GM19328 (cell line): ENCODE results near the gene KCNIP4.

Experiments
- ATAC-seq: cut with Tn5 transposase; IDR thresholded peaks from one replicate; pipeline ENCODE4 v1.9.1; 2021; ENCODE audit warnings: mild to moderate bottlenecking, moderate library complexity; ENCODE audit not compliant: unreplicated experiment

Gene KCNIP4

DNA sequence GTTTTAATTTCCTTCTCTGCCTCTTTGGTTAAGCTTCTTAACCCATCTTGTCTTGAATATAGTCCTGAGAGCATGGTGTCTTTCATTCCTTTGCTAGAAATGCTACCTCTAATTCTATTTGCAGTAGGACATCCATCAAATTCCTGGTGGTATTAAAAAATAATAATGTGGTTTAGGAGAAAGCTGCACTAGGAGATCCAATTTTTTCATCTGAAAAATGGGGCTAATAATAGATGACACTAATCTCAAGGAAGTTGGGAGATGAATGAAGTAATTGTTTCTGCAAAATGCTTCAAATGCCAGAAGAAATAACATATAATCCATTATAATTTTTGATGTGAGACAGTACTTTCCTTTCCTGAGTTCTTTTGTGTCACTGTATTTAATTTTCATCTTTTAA lies 1053.4 kb downstream of the KCNIP4 start:
- ATAC-seq = no peak

- no peak for ATAC-seq
Observed at GRCh38 chr4:20890761-20891160, 1057.8 kb downstream of the KCNIP4 start.

DNA sequence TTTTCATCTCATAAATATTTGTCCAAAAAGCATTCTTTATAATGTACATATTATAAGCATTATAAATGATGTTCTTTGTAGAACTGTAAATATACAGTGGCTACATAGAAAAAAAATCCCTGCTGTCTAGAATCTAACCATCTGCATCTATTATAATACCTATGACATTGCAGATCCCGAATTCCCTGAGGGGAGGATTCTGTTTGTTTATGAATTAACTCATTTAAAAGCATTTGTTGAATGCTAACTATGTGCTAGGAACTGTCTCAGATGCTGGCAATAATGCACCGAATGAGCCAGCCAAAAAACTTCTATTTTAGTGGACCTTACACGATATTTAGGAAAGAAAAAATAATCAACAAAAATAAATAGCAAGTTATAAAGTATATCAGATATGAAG lies 1058.7 kb downstream of the KCNIP4 start:
- no peak for ATAC-seq

DNA sequence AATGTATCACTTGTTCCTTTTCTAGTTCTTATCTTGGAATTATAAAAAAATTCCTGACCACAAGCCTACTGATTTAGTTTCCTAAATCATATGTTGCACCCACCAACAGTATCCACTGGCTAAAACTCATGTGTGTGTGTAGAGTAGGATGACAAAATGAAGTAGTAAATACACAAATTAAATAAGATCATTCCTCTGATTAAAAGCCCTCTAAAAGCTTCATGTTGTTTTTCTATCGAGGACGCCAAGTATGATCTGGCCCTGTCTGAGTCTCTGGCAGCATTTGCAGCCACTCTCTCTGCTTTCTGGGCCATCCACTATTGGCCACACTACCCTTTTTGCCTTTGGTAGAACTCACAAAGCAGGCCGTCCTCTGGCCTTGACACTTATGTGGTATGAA lies 1064.9 kb downstream of the KCNIP4 start:
- no peak for ATAC-seq

GRCh38 chr4:20883231-20883630 lies 1065.3 kb downstream of the KCNIP4 start:
- ATAC-seq = no peak

DNA sequence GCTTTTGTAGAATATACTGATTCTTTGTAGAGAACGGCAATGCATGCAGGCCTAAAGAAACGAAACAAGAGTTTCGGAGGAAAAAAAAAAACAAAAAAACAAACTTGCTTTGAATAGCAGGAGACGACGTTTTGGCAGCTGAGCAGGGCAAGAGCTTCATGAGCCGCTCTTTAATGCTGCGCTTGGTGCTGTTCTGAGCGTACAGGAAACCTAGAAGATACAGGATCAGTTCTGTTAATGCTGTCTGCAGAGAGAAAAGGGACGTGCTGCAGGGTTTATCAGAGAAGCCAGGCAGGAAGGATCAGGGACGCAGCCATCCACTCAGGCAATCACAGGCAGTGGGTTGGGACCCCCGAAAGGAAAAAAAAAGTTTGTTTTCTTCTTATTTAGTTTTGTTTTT lies 1066.1 kb downstream of the KCNIP4 start:
- no peak for ATAC-seq

DNA sequence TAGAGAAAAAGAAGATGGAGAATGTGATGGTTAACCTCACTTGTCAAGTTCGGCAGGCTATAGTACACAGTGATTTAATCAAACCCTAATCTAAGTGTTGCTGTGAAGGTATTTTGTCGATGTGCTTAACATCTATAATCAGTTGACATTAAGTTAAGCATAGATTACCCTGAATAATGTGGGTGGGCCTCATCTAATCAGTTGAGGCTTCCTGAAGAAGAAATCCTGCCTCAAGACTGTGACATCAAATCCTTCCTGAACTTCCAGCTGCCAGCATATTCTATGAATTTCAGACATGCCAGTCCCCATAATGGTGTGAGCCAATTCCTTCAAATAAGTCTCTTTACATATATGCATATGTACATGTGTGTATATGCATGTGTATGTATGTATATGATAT lies 1066.9 kb downstream of the KCNIP4 start:
- no peak for ATAC-seq

DNA sequence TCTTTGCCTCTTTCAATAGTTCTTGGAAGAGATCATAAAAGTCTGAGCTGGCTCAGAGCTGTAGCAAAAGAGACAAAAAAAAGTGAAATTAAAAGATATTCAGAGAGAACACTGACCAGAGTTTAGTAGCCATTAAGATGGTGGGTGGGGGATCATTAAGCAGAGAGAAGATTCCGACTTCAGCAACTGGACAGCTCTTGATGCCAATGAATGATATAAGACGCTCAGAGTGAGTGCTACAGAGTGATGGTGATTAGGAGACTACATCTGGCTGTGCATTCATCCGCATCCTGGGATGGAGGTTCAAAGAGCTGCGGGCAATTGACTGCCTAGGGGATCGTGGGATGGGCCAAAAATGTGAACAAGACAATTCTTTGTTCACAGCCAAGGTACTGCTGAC lies 1069.8 kb downstream of the KCNIP4 start:
- ATAC-seq = no peak

DNA sequence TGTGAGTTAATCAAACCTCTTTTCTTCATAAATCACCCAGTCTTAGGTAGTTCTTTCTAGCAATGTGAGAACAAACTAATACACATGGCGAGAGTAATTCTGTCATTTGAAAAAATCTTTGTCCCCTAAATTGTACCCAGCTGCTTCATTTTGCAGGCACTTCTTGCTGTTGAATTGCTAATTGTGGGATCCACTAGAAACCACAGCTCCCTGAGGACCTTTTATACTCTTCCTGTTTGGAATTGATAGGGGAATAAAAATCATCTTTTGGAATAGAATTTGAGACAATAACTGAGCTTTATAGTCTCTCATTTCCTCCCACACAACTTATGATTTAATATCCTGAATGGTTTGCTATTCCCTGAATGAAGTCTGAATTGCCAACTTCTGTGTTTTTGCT lies 1078.1 kb downstream of the KCNIP4 start:
- no peak for ATAC-seq

GRCh38 chr4:20868108-20868507 lies 1080.5 kb downstream of the KCNIP4 start:
- no peak for ATAC-seq

DNA sequence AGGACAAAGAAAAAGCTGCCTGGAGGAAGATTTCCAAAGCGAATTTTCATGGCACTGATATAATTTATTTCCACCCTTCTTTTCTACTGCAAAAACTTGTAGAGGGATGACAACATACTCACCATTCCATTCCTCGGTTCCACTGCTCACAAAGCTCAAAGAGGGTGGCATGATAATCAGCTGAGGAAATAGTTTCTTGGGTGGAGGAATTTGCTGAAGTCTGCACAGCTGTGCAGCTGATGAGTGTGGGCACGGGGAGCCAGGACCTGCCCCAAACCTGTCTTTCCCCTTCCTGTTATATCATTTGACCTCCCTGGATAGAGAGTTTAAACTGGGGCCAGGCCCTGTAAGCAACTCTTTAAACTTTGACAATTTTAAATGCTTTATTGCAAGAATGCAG lies 1087.7 kb downstream of the KCNIP4 start:
- no peak for ATAC-seq

DNA sequence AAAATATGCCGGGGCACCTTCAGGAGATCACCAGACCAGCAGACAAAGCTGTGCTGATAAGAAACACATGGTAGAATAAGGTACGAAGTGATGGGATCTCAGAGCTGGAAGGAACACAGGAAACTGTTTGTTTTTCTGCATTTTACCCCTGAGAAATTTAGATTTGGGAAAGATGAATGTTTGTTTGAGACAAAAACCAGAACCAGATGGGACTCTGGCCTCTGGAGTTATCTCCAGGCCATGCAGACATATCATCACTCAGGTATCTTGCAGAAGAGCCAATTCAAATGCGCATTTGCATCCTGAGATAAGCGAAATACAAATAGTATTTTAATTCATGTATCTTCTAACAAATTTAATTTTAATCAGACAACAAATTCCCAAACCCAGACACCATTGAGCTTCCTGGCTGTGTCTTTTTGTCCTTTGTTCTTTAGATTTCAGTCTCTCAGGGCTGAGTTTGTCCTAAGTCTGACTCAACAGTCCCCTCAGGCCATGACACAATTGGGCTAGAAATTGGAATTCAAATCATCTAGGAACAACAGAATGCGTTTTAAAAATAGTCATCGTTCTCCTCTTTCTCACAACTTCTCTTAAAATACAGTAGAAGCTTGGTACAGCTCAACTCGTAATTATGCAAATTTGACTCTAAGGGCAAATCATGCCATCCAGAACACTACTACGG lies 1089.3 kb downstream of the KCNIP4 start:
- no peak for ATAC-seq

- no peak for ATAC-seq
Observed at GRCh38 chr4:20857081-20857480, 1091.5 kb downstream of the KCNIP4 start.

DNA sequence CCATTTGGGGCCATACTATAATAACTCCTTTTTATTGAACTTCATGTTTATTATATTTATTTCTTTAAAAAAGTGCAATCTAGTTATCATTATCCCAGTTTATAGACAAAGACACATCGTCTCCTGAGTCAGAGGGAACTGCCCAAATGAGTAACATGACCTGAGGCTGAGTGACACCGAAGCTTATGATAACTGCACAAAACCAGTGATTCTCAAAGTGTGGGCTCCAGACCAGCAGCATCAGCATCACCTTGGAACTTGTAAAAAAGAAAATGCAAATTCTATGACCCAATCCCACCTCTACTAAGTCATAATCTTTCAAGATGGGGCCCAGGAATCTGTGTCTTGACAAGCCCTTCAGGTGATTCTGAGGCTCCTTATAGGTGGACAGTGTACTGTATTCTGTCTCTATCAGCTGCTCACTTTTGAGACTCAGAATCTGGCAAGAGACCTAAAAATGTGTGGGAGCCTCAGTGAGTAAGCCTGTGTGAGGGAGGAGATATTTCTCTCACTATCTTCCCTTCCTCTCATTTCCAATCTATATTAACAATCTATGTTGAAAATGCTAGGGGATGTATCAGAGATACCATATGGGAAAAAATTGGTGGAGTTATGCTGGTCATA lies 1101.3 kb downstream of the KCNIP4 start:
- ATAC-seq = no peak

- ATAC-seq = no peak
Observed at GRCh38 chr4:20844311-20844710, 1104.3 kb downstream of the KCNIP4 start.

- no peak for ATAC-seq
Observed at GRCh38 chr4:20840648-20841190, 1107.9 kb downstream of the KCNIP4 start.

DNA sequence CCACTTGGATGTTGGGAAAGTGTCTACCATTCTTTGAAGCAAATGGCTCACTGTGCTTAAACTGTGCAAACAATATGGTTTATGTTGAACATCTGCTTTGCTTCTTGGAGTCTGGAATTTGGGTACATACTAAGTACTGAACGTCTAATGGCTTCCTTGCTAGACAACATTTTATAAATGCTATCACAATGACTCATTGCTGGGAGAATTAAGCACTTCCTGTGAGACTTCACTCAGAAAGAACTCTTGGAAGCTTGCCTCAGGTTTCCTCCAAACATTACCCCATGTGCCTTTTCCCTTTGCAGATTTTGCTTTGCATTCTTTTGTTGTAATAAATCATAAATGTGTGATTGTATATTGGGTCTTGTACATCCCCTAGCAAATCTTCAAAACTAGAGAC lies 1108.6 kb downstream of the KCNIP4 start:
- no peak for ATAC-seq

GRCh38 chr4:20838476-20838875 lies 1110.1 kb downstream of the KCNIP4 start:
- ATAC-seq = no peak

- no peak for ATAC-seq
Observed at GRCh38 chr4:20832826-20833225, 1115.7 kb downstream of the KCNIP4 start.

- no peak for ATAC-seq
Observed at GRCh38 chr4:20831746-20832145, 1116.8 kb downstream of the KCNIP4 start.

- ATAC-seq = no peak
Observed at GRCh38 chr4:20829617-20830357, 1118.8 kb downstream of the KCNIP4 start.

- no peak for ATAC-seq
Observed at GRCh38 chr4:20825505-20825904, 1123.1 kb downstream of the KCNIP4 start.
